Activated CD8-positive, alpha-beta T cell treated with anti-CD3 and anti-CD28 coated beads for 36 hours (primary cell): ENCODE results near the gene TTLL13. TPM values are rescaled to one million over a fixed set of nuclear protein-coding genes. Genes with fewer than 3 reads are reported as not detected.

Experiments
- ATAC-seq: fragments of 200-7000 bp; cut with Tn5 transposase; one replicate; pipeline ENCODE4 v1.10.0; 2021; ENCODE audit warnings: mild to moderate bottlenecking, moderate library complexity
- CTCF ChIA-PET: fragments of 350-600 bp; sonication (Branson Sonifier 250); formaldehyde crosslinking; loops from one replicate; lab custom pipeline; 2021; ENCODE audit warnings: antibody characterized with exemption; lab: Charles Lee
- POLR2A ChIA-PET: fragments of 350-600 bp; sonication (Branson Sonifier 250); formaldehyde crosslinking; loops from one replicate; lab custom pipeline; 2021; ENCODE audit warnings: antibody characterized with exemption; lab: Charles Lee
- DNase-seq: peaks from one replicate; pipeline ENCODE4 v3.0.0-alpha.2; 2020
- H3K27ac Mint-ChIP-seq: one replicate; pipeline ENCODE4 v1.8.0; 2021; ENCODE audit warnings: mild to moderate bottlenecking, mixed read lengths
- H3K27me3 Mint-ChIP-seq: one replicate; pipeline ENCODE4 v1.8.0; 2021; ENCODE audit warnings: mixed read lengths
- H3K36me3 Mint-ChIP-seq: one replicate; pipeline ENCODE4 v1.8.0; 2021; ENCODE audit warnings: low read depth, mixed read lengths
- H3K4me1 Mint-ChIP-seq: one replicate; pipeline ENCODE4 v1.8.0; 2021; ENCODE audit warnings: low read depth, mixed read lengths
- H3K4me3 Mint-ChIP-seq: one replicate; pipeline ENCODE4 v1.8.0; 2021; ENCODE audit warnings: mild to moderate bottlenecking, moderate library complexity, mixed read lengths
- H3K9me3 Mint-ChIP-seq: one replicate; pipeline ENCODE4 v1.8.0; 2021; ENCODE audit warnings: mixed read lengths
- intact Hi-C: fragments of 100-400 bp; cut with micrococcal nuclease; formaldehyde crosslinking; loops from one replicate; pipeline ENCODE4 v1.10.0; 2022
- total RNA-seq, 2 experiments: library from RNA; stranded (reverse); gene quantifications; one replicate each; pipeline ENCODE4 v1.2.3, GENCODE V29; 2021
- TF ChIP-seq, protein P1 (sequence below): fragments of 200-600 bp; IDR thresholded peaks from one replicate; pipeline ENCODE4 v1.8.0; 2022; ENCODE audit warnings: antibody characterized with exemption, mild to moderate bottlenecking

The TTLL13 gene
- total RNA-seq, 2 experiments from 2014 or later, result 0.20 to 1.1 TPM

DNA sequence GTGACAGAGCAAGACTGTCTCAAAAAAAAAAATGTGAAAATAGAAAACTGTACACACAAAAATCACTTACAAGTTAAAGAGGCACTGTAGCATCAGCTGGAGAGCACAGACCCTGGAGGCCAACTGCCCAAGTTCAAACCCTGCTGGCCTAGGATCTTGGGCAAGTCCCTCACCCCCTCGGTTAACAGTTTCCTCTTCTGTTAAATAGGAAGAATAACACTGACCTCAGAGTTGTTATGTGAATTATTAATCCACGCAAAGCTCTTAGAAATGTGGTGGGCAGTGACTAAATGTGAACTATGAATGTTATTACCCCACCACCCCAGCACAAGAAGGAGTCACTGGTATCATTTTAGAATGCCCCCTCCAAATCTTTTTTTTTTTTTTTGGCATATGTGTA lies 26.8 kb upstream of the TTLL13 start:
- H3K9me3 Mint-ChIP-seq, result no peaks in the 10 kb centered on the region
- no peak overlapping the region for H3K4me3 Mint-ChIP-seq
- H3K27me3 Mint-ChIP-seq, result no peaks in the 10 kb centered on the region
- no peak overlapping the region for H3K27ac Mint-ChIP-seq
- ChIA-PET POLR2A (interaction anchor here (0.6 to 1.1 kb wide), 2 partner anchors 8 to 216 kb away, joined by 3 read pairs; no protein-coding TSS in a partner anchor), CTCF (interaction anchor here (0.6 to 1.9 kb wide), 4 partner anchors 9 to 81 kb away, joined by 3 to 24 read pairs (median 5); partner anchors contain the start of genes CIB1 and GDPGP1)
- intact Hi-C loops, result no loop called here
- H3K4me1 Mint-ChIP-seq, result peaks cover 3% of the 10 kb centered on the region
- no peaks in the 10 kb centered on the region for H3K36me3 Mint-ChIP-seq
- ATAC-seq, result no peak
- TF ChIP-seq, protein P1, sequence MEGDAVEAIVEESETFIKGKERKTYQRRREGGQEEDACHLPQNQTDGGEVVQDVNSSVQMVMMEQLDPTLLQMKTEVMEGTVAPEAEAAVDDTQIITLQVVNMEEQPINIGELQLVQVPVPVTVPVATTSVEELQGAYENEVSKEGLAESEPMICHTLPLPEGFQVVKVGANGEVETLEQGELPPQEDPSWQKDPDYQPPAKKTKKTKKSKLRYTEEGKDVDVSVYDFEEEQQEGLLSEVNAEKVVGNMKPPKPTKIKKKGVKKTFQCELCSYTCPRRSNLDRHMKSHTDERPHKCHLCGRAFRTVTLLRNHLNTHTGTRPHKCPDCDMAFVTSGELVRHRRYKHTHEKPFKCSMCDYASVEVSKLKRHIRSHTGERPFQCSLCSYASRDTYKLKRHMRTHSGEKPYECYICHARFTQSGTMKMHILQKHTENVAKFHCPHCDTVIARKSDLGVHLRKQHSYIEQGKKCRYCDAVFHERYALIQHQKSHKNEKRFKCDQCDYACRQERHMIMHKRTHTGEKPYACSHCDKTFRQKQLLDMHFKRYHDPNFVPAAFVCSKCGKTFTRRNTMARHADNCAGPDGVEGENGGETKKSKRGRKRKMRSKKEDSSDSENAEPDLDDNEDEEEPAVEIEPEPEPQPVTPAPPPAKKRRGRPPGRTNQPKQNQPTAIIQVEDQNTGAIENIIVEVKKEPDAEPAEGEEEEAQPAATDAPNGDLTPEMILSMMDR, result no peak
- no peak for DNase-seq

DNA sequence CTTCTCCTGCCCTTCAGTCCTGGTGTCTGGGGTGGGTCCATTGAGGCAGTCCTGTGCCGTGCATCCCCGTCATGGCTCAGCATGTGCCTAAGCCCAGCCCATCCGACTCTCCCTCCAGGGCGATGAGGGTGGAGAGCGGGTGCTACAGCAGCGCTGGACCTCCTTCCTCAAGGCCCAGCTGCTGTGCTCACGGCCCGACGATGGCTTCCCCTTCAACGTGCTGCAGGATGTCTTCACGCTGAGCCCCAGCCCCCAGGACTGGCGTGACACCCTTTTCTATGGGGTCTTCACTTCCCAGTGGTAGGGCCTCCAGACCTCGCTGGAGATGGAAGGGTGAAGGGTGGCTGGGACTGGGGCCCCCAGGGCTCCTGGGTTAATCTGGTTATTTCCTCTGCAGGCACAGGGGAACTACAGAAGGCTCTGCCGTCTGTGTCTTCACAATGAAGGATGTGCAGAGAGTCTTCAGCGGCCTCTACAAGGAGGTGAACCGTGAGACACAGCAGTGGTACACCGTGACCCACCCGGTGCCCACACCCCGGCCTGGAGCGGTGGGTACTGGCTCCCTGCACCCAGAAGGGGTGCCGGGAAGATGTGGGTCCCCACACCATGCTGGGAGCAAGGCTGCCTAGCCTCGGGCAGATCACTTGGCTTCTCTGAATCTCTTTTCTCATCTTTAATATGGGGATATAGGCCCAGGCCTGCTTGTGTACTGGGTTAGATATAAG lies 25.8 kb upstream of the TTLL13 start:
- no peak overlapping the region for H3K4me3 Mint-ChIP-seq

DNA sequence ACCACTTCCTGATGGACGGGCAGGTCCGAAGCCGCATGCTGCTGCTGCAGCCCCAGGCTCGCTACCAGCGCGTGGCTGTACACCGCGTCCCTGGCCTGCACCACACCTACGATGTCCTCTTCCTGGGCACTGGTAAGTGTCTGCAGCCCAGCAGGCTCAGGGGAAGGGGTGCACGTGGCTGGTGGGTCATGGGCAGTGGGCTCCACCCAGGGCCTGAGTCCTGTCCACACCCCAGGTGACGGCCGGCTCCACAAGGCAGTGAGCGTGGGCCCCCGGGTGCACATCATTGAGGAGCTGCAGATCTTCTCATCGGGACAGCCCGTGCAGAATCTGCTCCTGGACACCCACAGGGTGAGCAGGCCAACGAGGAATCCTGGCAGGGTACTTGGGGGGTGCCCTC lies 24.3 kb upstream of the TTLL13 start:
- ChIA-PET CTCF (interaction anchor here (1.5 kb wide), 1 partner anchor 82 kb away, joined by 3 read pairs; no protein-coding TSS in a partner anchor), POLR2A (interaction anchor here (0.6 kb wide), 1 partner anchor 320 kb away, joined by 3 read pairs; no protein-coding TSS in a partner anchor)
- H3K27me3 Mint-ChIP-seq, result no peaks in the 10 kb centered on the region
- TF ChIP-seq, protein P1, result no peak
- no peak overlapping the region for H3K27ac Mint-ChIP-seq
- intact Hi-C loops, result no loop called here
- ATAC-seq (no peak), DNase-seq (no peak)
- H3K36me3 Mint-ChIP-seq, result peaks cover 12% of the 10 kb centered on the region
- H3K4me1 Mint-ChIP-seq, result peaks cover 10% of the 10 kb centered on the region
- H3K4me3 Mint-ChIP-seq, result no peak overlapping the region
- no peaks in the 10 kb centered on the region for H3K9me3 Mint-ChIP-seq

More for the DNA sequence above, 25.8 kb upstream of the TTLL13 start:
- H3K27me3 Mint-ChIP-seq, result no peaks in the 10 kb centered on the region
- no peak for DNase-seq
- TF ChIP-seq, protein P1, result no peak
- no peaks in the 10 kb centered on the region for H3K36me3 Mint-ChIP-seq
- no peak overlapping the region for H3K27ac Mint-ChIP-seq
- ChIA-PET POLR2A (no interaction called here), CTCF (no interaction called here)
- peaks cover 2% of the 10 kb centered on the region for H3K4me1 Mint-ChIP-seq
- intact Hi-C loops, result no loop called here
- ATAC-seq, result no peak
- H3K9me3 Mint-ChIP-seq, result no peaks in the 10 kb centered on the region

DNA sequence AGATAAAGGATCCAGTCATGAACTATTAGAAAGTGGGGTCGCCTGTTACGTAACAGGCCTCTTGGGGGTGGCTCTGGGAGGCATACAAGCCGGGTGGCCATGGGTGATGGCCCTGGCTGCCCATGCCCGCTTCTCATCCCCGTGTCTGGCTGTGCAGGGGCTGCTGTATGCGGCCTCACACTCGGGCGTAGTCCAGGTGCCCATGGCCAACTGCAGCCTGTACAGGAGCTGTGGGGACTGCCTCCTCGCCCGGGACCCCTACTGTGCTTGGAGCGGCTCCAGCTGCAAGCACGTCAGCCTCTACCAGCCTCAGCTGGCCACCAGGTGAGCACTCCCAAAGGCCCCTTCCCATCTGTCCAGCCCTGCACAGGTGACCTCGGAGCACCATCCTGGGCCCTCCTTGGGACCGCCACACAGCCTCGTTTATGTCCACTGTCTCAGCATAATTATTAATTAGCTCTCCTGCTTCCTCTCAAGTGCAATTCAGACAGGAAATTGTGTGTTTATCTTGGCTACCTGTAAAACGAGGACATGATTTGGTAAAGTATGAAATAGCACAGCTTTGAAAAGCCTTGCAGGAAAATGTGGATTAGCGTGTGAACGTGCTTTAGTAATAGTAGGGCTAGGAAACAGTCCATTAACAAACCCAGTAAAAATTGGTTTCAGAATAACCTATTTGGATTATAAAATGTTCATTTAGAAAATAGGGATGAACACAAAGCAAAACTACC lies 23.7 kb upstream of the TTLL13 start:
- TF ChIP-seq, protein P1, result no peak
- peaks cover 15% of the 10 kb centered on the region for H3K36me3 Mint-ChIP-seq
- ATAC-seq, result no peak
- peaks cover 16% of the 10 kb centered on the region for H3K4me1 Mint-ChIP-seq
- H3K4me3 Mint-ChIP-seq, result no peak overlapping the region
- no peak for DNase-seq
- H3K27me3 Mint-ChIP-seq, result no peaks in the 10 kb centered on the region
- no peaks in the 10 kb centered on the region for H3K9me3 Mint-ChIP-seq
- ChIA-PET POLR2A (interaction anchor here (0.6 kb wide), 1 partner anchor 321 kb away, joined by 3 read pairs; no protein-coding TSS in a partner anchor), CTCF (interaction anchor here (1.5 kb wide), 1 partner anchor 83 kb away, joined by 3 read pairs; no protein-coding TSS in a partner anchor)
- intact Hi-C loops, result no loop called here
- no peak overlapping the region for H3K27ac Mint-ChIP-seq
